Ishikawa (cell line): Measurements from ENCODE around the gene PPP1R9A.

ENCODE experiments used
- EGR1 ChIP-seq: IDR thresholded peaks from 2 replicates; pipeline ENCODE4 v1.6.1; 2012
- RAD21 ChIP-seq: IDR thresholded peaks from 2 replicates; pipeline ENCODE4 v1.6.1; 2012; ENCODE audit warnings: low read depth
- TAF1 ChIP-seq: IDR thresholded peaks from 2 replicates; pipeline ENCODE4 v1.6.1; 2012; ENCODE audit warnings: low read depth, mild to moderate bottlenecking
- TF ChIP-seq, protein P1 (sequence below): IDR thresholded peaks from 2 replicates; pipeline ENCODE4 v1.6.1; 2012; ENCODE audit warnings: low read depth, mild to moderate bottlenecking

DNA sequence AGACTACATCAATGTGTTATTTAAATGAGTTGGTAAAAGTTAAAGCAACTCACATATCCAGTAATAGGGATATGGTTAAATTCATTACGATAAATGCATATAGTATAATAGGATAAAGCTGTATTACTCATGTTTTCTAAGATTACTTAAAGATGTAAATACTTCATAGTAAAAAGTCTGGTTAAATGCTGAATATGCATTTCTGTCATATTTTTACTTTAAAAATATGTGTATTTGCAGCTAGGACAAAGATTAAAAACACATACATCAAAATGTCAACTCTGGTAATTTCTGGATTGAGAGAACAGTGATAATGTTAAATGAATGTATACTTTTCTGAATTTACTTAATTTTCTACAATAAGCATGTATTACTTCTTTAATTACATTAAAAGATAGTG lies 15.1 kb downstream of the PPP1R9A start:
- TF ChIP-seq, protein P1, sequence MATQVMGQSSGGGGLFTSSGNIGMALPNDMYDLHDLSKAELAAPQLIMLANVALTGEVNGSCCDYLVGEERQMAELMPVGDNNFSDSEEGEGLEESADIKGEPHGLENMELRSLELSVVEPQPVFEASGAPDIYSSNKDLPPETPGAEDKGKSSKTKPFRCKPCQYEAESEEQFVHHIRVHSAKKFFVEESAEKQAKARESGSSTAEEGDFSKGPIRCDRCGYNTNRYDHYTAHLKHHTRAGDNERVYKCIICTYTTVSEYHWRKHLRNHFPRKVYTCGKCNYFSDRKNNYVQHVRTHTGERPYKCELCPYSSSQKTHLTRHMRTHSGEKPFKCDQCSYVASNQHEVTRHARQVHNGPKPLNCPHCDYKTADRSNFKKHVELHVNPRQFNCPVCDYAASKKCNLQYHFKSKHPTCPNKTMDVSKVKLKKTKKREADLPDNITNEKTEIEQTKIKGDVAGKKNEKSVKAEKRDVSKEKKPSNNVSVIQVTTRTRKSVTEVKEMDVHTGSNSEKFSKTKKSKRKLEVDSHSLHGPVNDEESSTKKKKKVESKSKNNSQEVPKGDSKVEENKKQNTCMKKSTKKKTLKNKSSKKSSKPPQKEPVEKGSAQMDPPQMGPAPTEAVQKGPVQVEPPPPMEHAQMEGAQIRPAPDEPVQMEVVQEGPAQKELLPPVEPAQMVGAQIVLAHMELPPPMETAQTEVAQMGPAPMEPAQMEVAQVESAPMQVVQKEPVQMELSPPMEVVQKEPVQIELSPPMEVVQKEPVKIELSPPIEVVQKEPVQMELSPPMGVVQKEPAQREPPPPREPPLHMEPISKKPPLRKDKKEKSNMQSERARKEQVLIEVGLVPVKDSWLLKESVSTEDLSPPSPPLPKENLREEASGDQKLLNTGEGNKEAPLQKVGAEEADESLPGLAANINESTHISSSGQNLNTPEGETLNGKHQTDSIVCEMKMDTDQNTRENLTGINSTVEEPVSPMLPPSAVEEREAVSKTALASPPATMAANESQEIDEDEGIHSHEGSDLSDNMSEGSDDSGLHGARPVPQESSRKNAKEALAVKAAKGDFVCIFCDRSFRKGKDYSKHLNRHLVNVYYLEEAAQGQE, result no peak
- TF ChIP-seq RAD21, result no peak
- TF ChIP-seq TAF1, result no peak
- TF ChIP-seq EGR1, result no peak
